Measurements from ENCODE around the gene TMPRSS13.

TMPRSS13 gene

GRCh38 chr11:117862019-117862725, 67.0 kb downstream of the TMPRSS13 start:
- Histone ChIP-seq H3K4me1 (ENCODE audit: insufficient read depth, low read length) (peaks cover 9% of the 10 kb centered on the region; the same call in 1 of the 2 replicates), H3K9me3 (ENCODE audit: control insufficient read depth, insufficient read depth, low read length) (no peaks in the 10 kb centered on the region), H3K36me3 (ENCODE audit: insufficient read depth, low read length) (no peaks in the 10 kb centered on the region), H3K9ac (ENCODE audit: low read depth, low read length) (no peak overlapping the region)

GRCh38 chr11:117861151-117862018, 67.8 kb downstream of the TMPRSS13 start:
- peaks cover 9% of the 10 kb centered on the region; the same call in 1 of the 2 replicates for H3K4me1 ChIP-seq (ENCODE audit: insufficient read depth, low read length)
- H3K36me3 ChIP-seq (ENCODE audit: insufficient read depth, low read length): no peaks in the 10 kb centered on the region
- H3K9ac ChIP-seq (ENCODE audit: low read depth, low read length): no peak overlapping the region
- H3K9me3 ChIP-seq (ENCODE audit: control insufficient read depth, insufficient read depth, low read length): no peaks in the 10 kb centered on the region

GRCh38 chr11:117860139-117860538, 69.1 kb downstream of the TMPRSS13 start:
- Histone ChIP-seq H3K4me1 (ENCODE audit: insufficient read depth, low read length) (peaks cover 15% of the 10 kb centered on the region; the same call in 1 of the 2 replicates), H3K9me3 (ENCODE audit: control insufficient read depth, insufficient read depth, low read length) (no peaks in the 10 kb centered on the region), H3K9ac (ENCODE audit: low read depth, low read length) (no peak overlapping the region), H3K36me3 (ENCODE audit: insufficient read depth, low read length) (no peaks in the 10 kb centered on the region)

- H3K9ac ChIP-seq (ENCODE audit: low read depth, low read length): no peak overlapping the region
- no peaks in the 10 kb centered on the region for H3K36me3 ChIP-seq (ENCODE audit: insufficient read depth, low read length)
- H3K4me1 ChIP-seq (ENCODE audit: insufficient read depth, low read length): peaks cover 15% of the 10 kb centered on the region; the same call in 1 of the 2 replicates
- no peaks in the 10 kb centered on the region for H3K9me3 ChIP-seq (ENCODE audit: control insufficient read depth, insufficient read depth, low read length)
Measured at GRCh38 chr11:117859488-117860112, 69.6 kb downstream of the TMPRSS13 start.

GRCh38 chr11:117859061-117859460, 70.1 kb downstream of the TMPRSS13 start:
- Histone ChIP-seq H3K9me3 (ENCODE audit: control insufficient read depth, insufficient read depth, low read length) (no peaks in the 10 kb centered on the region), H3K4me1 (ENCODE audit: insufficient read depth, low read length) (peaks cover 15% of the 10 kb centered on the region; the same call in 1 of the 2 replicates), H3K36me3 (ENCODE audit: insufficient read depth, low read length) (no peaks in the 10 kb centered on the region), H3K9ac (ENCODE audit: low read depth, low read length) (no peak overlapping the region)

GRCh38 chr11:117857734-117858414, 71.3 kb downstream of the TMPRSS13 start:
- no peaks in the 10 kb centered on the region for H3K9me3 ChIP-seq (ENCODE audit: control insufficient read depth, insufficient read depth, low read length)
- peaks cover 15% of the 10 kb centered on the region; the same call in 1 of the 2 replicates for H3K4me1 ChIP-seq (ENCODE audit: insufficient read depth, low read length)
- no peaks in the 10 kb centered on the region for H3K36me3 ChIP-seq (ENCODE audit: insufficient read depth, low read length)
- no peak overlapping the region for H3K9ac ChIP-seq (ENCODE audit: low read depth, low read length)

GRCh38 chr11:117855912-117856651, 73.1 kb downstream of the TMPRSS13 start:
- Histone ChIP-seq H3K4me1 (ENCODE audit: insufficient read depth, low read length) (peaks cover 11% of the 10 kb centered on the region), H3K9me3 (ENCODE audit: control insufficient read depth, insufficient read depth, low read length) (0 out of 2 replicates have a peak, but pooled peaks cover 3% of the 10 kb centered on the region), H3K9ac (ENCODE audit: low read depth, low read length) (no peak overlapping the region), H3K36me3 (ENCODE audit: insufficient read depth, low read length) (no peaks in the 10 kb centered on the region)

GRCh38 chr11:117855186-117855845, 73.9 kb downstream of the TMPRSS13 start:
- 0 out of 2 replicates have a peak, but pooled peaks cover 3% of the 10 kb centered on the region for H3K9me3 ChIP-seq (ENCODE audit: control insufficient read depth, insufficient read depth, low read length)
- H3K4me1 ChIP-seq (ENCODE audit: insufficient read depth, low read length): peaks cover 12% of the 10 kb centered on the region
- no peaks in the 10 kb centered on the region for H3K36me3 ChIP-seq (ENCODE audit: insufficient read depth, low read length)

GRCh38 chr11:117852309-117852708, 76.9 kb downstream of the TMPRSS13 start:
- H3K36me3 ChIP-seq (ENCODE audit: insufficient read depth, low read length): no peaks in the 10 kb centered on the region
- H3K4me1 ChIP-seq (ENCODE audit: insufficient read depth, low read length): peaks cover 12% of the 10 kb centered on the region

More at GRCh38 chr11:117855186-117855845, 73.9 kb downstream of the TMPRSS13 start:
- H3K9ac ChIP-seq (ENCODE audit: low read depth, low read length): no peak overlapping the region

GRCh38 chr11:117851852-117852251, 77.3 kb downstream of the TMPRSS13 start:
- no peaks in the 10 kb centered on the region for H3K36me3 ChIP-seq (ENCODE audit: insufficient read depth, low read length)
- no peak overlapping the region for H3K9ac ChIP-seq (ENCODE audit: low read depth, low read length)
- H3K9me3 ChIP-seq (ENCODE audit: control insufficient read depth, insufficient read depth, low read length): 0 out of 2 replicates have a peak, but pooled peaks cover 3% of the 10 kb centered on the region
- peaks cover 12% of the 10 kb centered on the region for H3K4me1 ChIP-seq (ENCODE audit: insufficient read depth, low read length)

More at GRCh38 chr11:117852309-117852708, 76.9 kb downstream of the TMPRSS13 start:
- H3K9ac ChIP-seq (ENCODE audit: low read depth, low read length): no peak overlapping the region
- 0 out of 2 replicates have a peak, but pooled peaks cover 3% of the 10 kb centered on the region for H3K9me3 ChIP-seq (ENCODE audit: control insufficient read depth, insufficient read depth, low read length)

GRCh38 chr11:117851106-117851505, 78.1 kb downstream of the TMPRSS13 start:
- Histone ChIP-seq H3K36me3 (ENCODE audit: insufficient read depth, low read length) (no peaks in the 10 kb centered on the region), H3K4me1 (ENCODE audit: insufficient read depth, low read length) (peaks cover 12% of the 10 kb centered on the region), H3K9ac (ENCODE audit: low read depth, low read length) (no peak overlapping the region), H3K9me3 (ENCODE audit: control insufficient read depth, insufficient read depth, low read length) (0 out of 2 replicates have a peak, but pooled peaks cover 3% of the 10 kb centered on the region)
